ENCODE data around the gene LRIG1.

The LRIG1 gene

DNA sequence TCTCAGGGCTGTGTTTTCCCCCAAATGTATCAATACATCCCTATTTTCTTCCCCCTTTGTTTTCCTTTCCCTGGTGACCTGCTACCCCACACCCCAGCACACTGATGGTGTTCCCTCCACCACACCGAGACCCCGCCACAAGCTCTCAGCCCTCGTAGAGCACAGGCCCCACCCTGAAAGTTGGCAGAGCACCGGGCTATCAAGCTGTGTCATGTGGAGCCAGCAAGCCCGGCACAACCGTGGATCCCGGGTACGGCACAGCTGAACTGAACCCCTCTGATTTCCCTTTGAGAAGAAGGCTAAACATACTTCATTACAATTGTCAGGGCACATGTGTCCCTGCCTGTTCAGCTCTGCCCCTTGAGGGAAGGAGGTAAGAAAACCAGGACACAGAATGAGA is 69.9 kb downstream of the LRIG1 start:
- H3K27me3 ChIP-seq (replicated peaks) = no peaks in the 10 kb centered on the region
- peak overlapping the region; percentile 36 for H3K27ac ChIP-seq
- no peak for TF ChIP-seq CTCF (IDR thresholded peaks at IDR 0.05; ENCODE audit: low read depth, low read length, missing control alignments)
- in situ Hi-C loops (cut with HindIII; ENCODE audit: low pct_ligation_motif_present, low sequenced_read_pairs) = no loop called here
- no peaks in the 10 kb centered on the region for H3K36me3 ChIP-seq (replicated peaks)
- DNase-seq = no peak
- no peak overlapping the region for H3K4me3 ChIP-seq (ENCODE audit: low read depth, low read length)

GRCh38 chr3:66428733-66429132 is 72.1 kb downstream of the LRIG1 start:
- in situ Hi-C loops (cut with HindIII; ENCODE audit: low pct_ligation_motif_present, low sequenced_read_pairs) = no loop called here
- DNase-seq = peak; percentile 98
- peak overlapping the region; percentile 91 for H3K27ac ChIP-seq
- no peak overlapping the region for H3K4me3 ChIP-seq (ENCODE audit: low read depth, low read length)
- no peaks in the 10 kb centered on the region for H3K36me3 ChIP-seq (replicated peaks)
- no peaks in the 10 kb centered on the region for H3K27me3 ChIP-seq (replicated peaks)
- TF ChIP-seq CTCF (IDR thresholded peaks at IDR 0.05; ENCODE audit: low read depth, low read length, missing control alignments) = no peak

- in situ Hi-C loops (cut with HindIII; ENCODE audit: low pct_ligation_motif_present, low sequenced_read_pairs) = no loop called here
- Histone ChIP-seq H3K27ac (peak overlapping the region; percentile 91), H3K4me3 (ENCODE audit: low read depth, low read length) (no peak overlapping the region), H3K27me3 (replicated peaks) (no peaks in the 10 kb centered on the region), H3K36me3 (replicated peaks) (no peaks in the 10 kb centered on the region)
- no peak for DNase-seq
- TF ChIP-seq CTCF (IDR thresholded peaks at IDR 0.05; ENCODE audit: low read depth, low read length, missing control alignments) = no peak
These were observed 72.8 kb downstream of the LRIG1 start for GRCh38 chr3:66427951-66428474.

DNA sequence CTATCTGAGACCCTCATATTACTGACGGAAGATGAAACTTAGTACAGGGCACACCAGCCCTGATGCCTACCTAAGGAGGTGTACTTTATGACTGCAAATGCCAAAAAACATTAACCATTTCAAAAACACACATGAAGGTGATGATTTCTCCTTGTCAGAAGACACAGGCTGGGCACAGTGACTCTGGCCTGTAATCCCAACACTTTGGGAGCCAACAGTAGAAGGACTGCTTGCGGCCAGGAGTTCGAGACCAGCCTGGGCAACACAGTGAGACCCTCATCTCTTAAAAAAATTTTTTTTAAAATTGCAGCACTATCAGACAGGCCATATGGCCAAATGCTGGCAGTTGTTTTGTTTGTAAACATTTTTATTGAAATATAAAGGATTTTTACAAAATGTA is 73.5 kb downstream of the LRIG1 start:
- no peak overlapping the region for H3K4me3 ChIP-seq (ENCODE audit: low read depth, low read length)
- no peak for DNase-seq
- no peaks in the 10 kb centered on the region for H3K36me3 ChIP-seq (replicated peaks)
- H3K27ac ChIP-seq = no peak overlapping the region
- no peaks in the 10 kb centered on the region for H3K27me3 ChIP-seq (replicated peaks)
- TF ChIP-seq CTCF (IDR thresholded peaks at IDR 0.05; ENCODE audit: low read depth, low read length, missing control alignments) = no peak
- in situ Hi-C loops (cut with HindIII; ENCODE audit: low pct_ligation_motif_present, low sequenced_read_pairs) = no loop called here

DNA sequence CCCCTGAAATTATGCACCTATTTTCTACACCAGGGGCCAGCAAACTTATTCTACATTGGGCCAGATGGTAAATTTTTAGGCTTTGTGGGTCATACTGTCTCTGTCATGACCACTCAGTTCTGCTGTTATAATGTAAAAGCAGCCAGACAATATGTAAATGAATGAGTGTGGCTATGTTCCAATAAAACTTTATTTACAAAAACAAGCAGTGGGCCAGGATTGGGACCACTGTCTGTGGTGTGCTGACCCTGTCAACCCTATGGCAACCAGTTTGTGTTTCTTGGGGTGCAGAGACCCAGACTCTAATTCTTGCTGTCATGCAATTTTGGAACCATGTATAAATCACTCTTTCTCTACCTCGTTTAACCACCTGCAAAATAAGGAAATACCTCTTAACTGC is 74.7 kb downstream of the LRIG1 start:
- no peak for TF ChIP-seq CTCF (IDR thresholded peaks at IDR 0.05; ENCODE audit: low read depth, low read length, missing control alignments)
- no peak for DNase-seq
- Histone ChIP-seq H3K27ac (no peak overlapping the region), H3K27me3 (replicated peaks) (no peaks in the 10 kb centered on the region), H3K4me3 (ENCODE audit: low read depth, low read length) (no peak overlapping the region), H3K36me3 (replicated peaks) (no peaks in the 10 kb centered on the region)
- in situ Hi-C loops (cut with HindIII; ENCODE audit: low pct_ligation_motif_present, low sequenced_read_pairs) = no loop called here

GRCh38 chr3:66425576-66426114 is 75.2 kb downstream of the LRIG1 start:
- no peaks in the 10 kb centered on the region for H3K27me3 ChIP-seq (replicated peaks)
- H3K27ac ChIP-seq = no peak overlapping the region
- no peak for TF ChIP-seq CTCF (IDR thresholded peaks at IDR 0.05; ENCODE audit: low read depth, low read length, missing control alignments)
- no peaks in the 10 kb centered on the region for H3K36me3 ChIP-seq (replicated peaks)
- no peak overlapping the region for H3K4me3 ChIP-seq (ENCODE audit: low read depth, low read length)
- in situ Hi-C loops (cut with HindIII; ENCODE audit: low pct_ligation_motif_present, low sequenced_read_pairs) = no loop called here
- DNase-seq = no peak
